T-helper 9 cell (primary cell): Measurements from ENCODE around the gene SWT1.
A peak's percentile ranks its signal among the peaks of the same experiment; 100 is the strongest.
"Not testable (repeated sequence)": the region's sequence is repeated elsewhere in the genome, so short reads cannot be mapped to it uniquely, and the experiment has no call there.

Experiments
- DNase-seq: peaks from one replicate; pipeline ENCODE4 v3.0.0-alpha.2; 2020

SWT1 gene

GRCh38 chr1:185291652-185292051 is 134.7 kb downstream of the SWT1 start:
- no peak for DNase-seq

- DNase-seq, result no peak
Observed at GRCh38 chr1:185292237-185292636, 135.3 kb downstream of the SWT1 start.

GRCh38 chr1:185293967-185294542 is 137.1 kb downstream of the SWT1 start:
- no peak for DNase-seq

GRCh38 chr1:185295091-185295490 is 138.1 kb downstream of the SWT1 start:
- DNase-seq, result no peak

GRCh38 chr1:185297982-185298381 is 141.0 kb downstream of the SWT1 start:
- DNase-seq, result no peak

- no peak for DNase-seq
Observed at GRCh38 chr1:185300152-185300551, 143.2 kb downstream of the SWT1 start.

GRCh38 chr1:185305419-185305818 is 148.5 kb downstream of the SWT1 start:
- no peak for DNase-seq

- no peak for DNase-seq
Observed at GRCh38 chr1:185308126-185308525, 151.2 kb downstream of the SWT1 start.

GRCh38 chr1:185309566-185309965 is 152.6 kb downstream of the SWT1 start:
- no peak for DNase-seq

GRCh38 chr1:185311589-185312225 is 154.7 kb downstream of the SWT1 start:
- DNase-seq, result no peak

- DNase-seq, result no peak
Observed at GRCh38 chr1:185312361-185313138, 155.6 kb downstream of the SWT1 start.

- DNase-seq, result no peak
Observed at GRCh38 chr1:185314411-185314810, 157.4 kb downstream of the SWT1 start.

- no peak for DNase-seq
Observed at GRCh38 chr1:185315445-185316071, 158.6 kb downstream of the SWT1 start.

GRCh38 chr1:185316163-185317033 is 159.4 kb downstream of the SWT1 start:
- peak; percentile 88 for DNase-seq

- peak; percentile 95 for DNase-seq
Observed at GRCh38 chr1:185317034-185317885, 160.3 kb downstream of the SWT1 start, which contains the start of gene IVNS1ABP. Gene IVNS1ABP, minus strand, starts transcription at chr1:185317243. Its CDS starts 7,750 bp downstream, at chr1:185309493.

- DNase-seq, result peak; percentile 56
Observed at GRCh38 chr1:185317886-185318310, 160.9 kb downstream of the SWT1 start.

- DNase-seq, result no peak
Observed at GRCh38 chr1:185318431-185319138, 161.6 kb downstream of the SWT1 start.

GRCh38 chr1:185319139-185319475 is 162.1 kb downstream of the SWT1 start:
- no peak for DNase-seq

GRCh38 chr1:185321104-185321503 is 164.1 kb downstream of the SWT1 start:
- DNase-seq, result not testable (repeated sequence)

- DNase-seq, result not testable (repeated sequence)
Observed at GRCh38 chr1:185321653-185322221, 164.8 kb downstream of the SWT1 start.
